Bone marrow (tissue), 2 donors: ENCODE measurements around the gene EAF1.
"Not testable (repeated sequence)": the region's sequence is repeated elsewhere in the genome, so short reads cannot be mapped to it uniquely, and the experiment has no call there.

Source experiments
- DNase-seq, 2 donors: peaks; one replicate each; lab custom pipeline; 2025; lab: John Stamatoyannopoulos, UW

Gene EAF1

GRCh38 chr3:15484551-15484950 is 57.2 kb downstream of the EAF1 start:
- not testable (repeated sequence) for DNase-seq

GRCh38 chr3:15486020-15486419 is 58.6 kb downstream of the EAF1 start:
- no peak for DNase-seq

- DNase-seq: no peak
Observed at GRCh38 chr3:15486979-15487378, 59.6 kb downstream of the EAF1 start.

GRCh38 chr3:15488002-15488401 is 60.6 kb downstream of the EAF1 start:
- no peak for DNase-seq

- DNase-seq: no peak
Observed at GRCh38 chr3:15490158-15490557, 62.8 kb downstream of the EAF1 start.

- DNase-seq: no peak
Observed at GRCh38 chr3:15491143-15491542, 63.7 kb downstream of the EAF1 start.
